NCI-H1417 (cell line): Measurements from ENCODE around the gene NPHP4.

ENCODE experiments used
- DNase-seq, 3 experiments: peaks; one replicate each; lab custom pipeline; 2025; lab: John Stamatoyannopoulos, UW

NPHP4 gene

GRCh38 chr1:5831600-5832335, 160.5 kb downstream of the NPHP4 start:
- no peak for DNase-seq

- DNase-seq, result no peak
Measured at GRCh38 chr1:5830771-5831599, 161.2 kb downstream of the NPHP4 start.

GRCh38 chr1:5829414-5829813, 162.8 kb downstream of the NPHP4 start:
- DNase-seq, result no peak

- no peak for DNase-seq
Measured at GRCh38 chr1:5828308-5828935, 163.8 kb downstream of the NPHP4 start.

GRCh38 chr1:5827516-5827915, 164.7 kb downstream of the NPHP4 start:
- DNase-seq, result no peak

GRCh38 chr1:5826601-5827000, 165.6 kb downstream of the NPHP4 start:
- DNase-seq, result no peak

GRCh38 chr1:5822726-5823125, 169.5 kb downstream of the NPHP4 start:
- DNase-seq, result no peak

- DNase-seq, result no peak
Measured at GRCh38 chr1:5822266-5822665, 170.0 kb downstream of the NPHP4 start.

- no peak for DNase-seq
Measured at GRCh38 chr1:5821540-5822176, 170.6 kb downstream of the NPHP4 start.

GRCh38 chr1:5820026-5820421, 172.2 kb downstream of the NPHP4 start:
- no peak for DNase-seq

- no peak for DNase-seq
Measured at GRCh38 chr1:5819391-5820025, 172.7 kb downstream of the NPHP4 start.

- no peak for DNase-seq
Measured at GRCh38 chr1:5818755-5819154, 173.5 kb downstream of the NPHP4 start.

GRCh38 chr1:5815716-5816115, 176.5 kb downstream of the NPHP4 start:
- DNase-seq, result no peak

- DNase-seq, result no peak
Measured at GRCh38 chr1:5815211-5815610, 177.0 kb downstream of the NPHP4 start.

- DNase-seq, result no peak
Measured at GRCh38 chr1:5814046-5814619, 178.1 kb downstream of the NPHP4 start.

GRCh38 chr1:5813480-5813879, 178.7 kb downstream of the NPHP4 start:
- no peak for DNase-seq
